GM19467 (cell line): ENCODE measurements around the gene EHBP1.

Experiments used
- ATAC-seq: cut with Tn5 transposase; IDR thresholded peaks from one replicate; pipeline ENCODE4 v1.9.1; 2021; ENCODE audit warnings: mild to moderate bottlenecking, moderate library complexity; ENCODE audit not compliant: unreplicated experiment

Gene EHBP1

DNA sequence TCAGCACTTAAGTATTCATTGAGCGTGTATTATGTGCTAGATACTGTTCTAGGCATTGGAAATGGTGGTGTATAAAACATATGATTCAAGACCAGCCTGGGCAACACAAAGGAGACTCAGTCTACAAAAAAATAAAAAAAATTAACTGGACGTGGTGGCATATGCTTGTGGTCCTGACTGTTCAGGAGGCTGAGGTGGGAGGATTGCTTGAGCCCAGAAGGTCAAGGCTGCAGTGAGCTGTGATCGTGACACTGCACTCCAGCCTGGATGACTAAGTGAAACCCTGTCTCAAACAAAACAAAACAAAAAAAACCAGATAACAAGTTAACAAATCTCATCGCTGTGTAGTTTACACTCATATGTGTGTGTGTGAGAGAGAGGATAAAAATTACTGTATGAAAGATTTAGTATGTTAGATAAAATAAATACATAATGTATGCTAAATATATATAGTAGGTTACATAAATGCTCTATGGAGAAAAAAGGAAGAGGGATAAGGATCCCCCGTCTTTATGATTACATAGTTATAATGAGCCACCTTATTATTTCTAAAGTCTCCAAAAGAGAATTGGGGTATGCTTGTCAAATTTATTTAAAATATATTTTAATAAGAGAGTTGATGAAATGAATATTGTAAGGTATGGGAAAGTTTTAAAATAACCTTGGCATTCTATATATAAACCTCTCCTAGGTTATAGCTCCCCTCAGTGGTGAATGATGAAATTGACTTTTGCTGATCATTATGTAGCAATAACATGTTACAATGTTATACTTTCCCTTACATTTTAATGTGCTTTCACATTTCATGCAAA, 69.2 kb downstream of the EHBP1 start:
- ATAC-seq, result no peak

DNA sequence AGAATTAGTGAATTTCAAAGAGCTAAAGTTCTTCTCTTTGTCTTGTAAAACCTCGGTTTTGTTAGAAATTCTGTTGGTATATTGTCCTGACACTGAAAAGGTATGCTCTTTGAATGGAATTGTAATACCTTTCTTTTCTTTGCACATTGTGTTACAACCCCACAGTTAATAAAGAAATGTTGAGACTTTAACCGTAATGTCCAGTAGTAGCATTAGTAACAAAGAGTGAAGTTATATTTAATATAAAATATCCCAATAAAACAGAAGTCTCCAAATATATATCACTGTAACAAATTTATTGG, 69.8 kb downstream of the EHBP1 start:
- ATAC-seq, result no peak

DNA sequence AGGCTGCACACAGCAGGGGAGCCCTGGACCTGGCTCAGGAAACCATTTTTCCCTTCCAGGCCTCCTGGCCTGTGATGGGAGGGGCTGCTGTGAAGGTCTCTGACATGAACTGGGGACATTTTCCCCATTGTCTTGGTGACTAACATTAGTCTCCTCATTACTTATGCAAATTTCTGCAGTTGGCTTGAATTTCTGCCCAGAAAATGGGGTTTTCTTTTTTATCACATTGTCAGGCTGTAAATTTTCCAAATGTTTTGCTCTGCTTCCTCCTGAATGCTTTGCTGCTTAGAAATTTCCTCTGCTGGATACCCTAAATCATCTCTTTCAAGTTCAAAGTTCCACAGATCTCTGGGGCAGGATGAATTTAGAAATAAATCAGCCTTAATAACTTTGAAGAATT, 78.2 kb downstream of the EHBP1 start:
- ATAC-seq, result no peak

DNA sequence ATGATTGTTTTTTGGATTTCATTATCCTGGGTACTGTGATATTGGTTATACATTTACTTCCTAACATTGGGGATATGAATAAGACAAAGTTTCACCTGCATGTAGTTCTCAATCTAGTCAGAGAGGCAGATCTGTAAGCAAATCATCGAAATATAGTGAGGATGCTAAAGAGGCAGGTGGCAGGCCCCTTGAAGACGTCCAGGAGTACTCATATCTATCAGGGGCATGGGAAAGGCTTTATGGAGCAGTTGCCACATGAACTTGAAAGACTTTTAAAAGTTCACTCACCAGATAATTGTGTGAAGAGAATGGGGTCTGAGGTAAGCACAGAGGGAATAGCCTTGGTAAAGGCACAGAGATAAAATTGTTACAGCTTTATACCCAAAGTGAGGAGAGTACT, 78.8 kb downstream of the EHBP1 start:
- no peak for ATAC-seq

DNA sequence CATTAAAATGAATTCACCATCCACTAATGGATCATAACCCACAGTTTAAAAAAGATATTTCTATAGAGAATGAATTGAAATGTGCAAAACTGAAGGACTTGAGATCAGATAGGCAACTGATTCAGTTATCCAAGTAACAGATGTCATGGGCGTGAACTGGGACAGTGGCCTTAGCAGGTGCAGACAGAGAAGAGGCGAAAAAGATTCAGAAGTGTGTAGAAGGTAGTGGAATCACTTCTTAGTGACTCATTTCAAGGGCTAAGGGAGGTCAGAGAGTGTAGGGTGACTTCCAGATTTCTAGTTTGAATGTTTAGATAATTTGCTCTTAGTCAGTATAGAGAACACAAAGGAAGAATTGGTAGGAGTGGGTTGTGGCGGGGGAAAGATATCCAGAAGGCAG, 79.7 kb downstream of the EHBP1 start:
- ATAC-seq, result no peak

DNA sequence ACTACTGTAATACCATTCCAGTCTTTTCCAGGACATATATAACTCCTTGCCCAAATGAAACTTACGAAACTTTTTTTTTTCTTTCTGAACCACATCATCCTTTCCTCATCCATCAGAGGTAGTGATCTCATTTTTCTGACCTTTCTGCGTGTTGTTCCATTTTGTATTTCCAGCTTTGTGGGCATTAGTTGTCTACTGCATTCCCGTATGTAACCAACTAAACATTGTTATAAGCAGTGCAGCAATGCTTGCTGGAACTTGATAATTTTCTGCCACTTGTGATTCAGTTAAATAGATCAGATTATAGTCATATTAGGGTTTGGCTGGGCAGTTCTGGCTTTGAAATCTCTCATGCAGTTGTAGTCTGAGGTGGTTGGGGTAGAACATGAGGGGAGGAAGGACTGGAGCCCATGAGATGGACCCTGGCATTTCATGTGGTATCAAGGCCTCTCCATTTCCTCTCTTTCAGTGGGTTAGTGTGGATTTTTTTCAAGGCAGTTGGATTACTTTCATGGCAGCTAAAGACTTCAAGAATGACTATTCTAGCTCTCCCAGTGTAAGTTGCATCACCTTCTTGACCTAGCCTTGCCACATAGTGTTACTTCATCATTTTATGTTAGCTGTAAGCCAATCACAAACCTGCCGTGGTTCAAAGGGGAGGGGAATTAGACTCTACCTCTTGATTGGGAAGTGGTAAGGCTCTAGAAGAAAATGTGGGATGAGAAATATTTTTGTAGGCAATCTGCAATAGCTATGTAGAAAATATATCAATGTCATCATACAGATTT, 80.5 kb downstream of the EHBP1 start:
- no peak for ATAC-seq

DNA sequence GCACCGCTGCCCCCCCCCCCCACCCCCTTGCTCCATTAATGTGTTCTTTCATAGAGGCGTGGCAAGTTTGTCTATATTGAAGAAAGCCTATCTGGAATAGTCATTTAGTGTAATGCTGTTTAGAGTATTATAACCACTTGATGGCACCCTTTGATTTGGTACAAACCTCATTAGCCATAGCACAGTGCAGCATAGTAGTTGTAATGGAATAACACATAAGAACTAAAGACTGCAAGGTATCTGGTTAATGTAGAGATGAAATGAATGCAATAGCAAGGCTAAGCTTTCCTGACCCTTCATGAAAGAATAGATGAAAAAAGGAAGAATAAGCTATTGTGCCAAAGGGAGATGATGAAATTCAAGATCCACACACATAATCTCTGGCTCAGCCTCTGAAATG, 81.9 kb downstream of the EHBP1 start:
- ATAC-seq, result no peak

DNA sequence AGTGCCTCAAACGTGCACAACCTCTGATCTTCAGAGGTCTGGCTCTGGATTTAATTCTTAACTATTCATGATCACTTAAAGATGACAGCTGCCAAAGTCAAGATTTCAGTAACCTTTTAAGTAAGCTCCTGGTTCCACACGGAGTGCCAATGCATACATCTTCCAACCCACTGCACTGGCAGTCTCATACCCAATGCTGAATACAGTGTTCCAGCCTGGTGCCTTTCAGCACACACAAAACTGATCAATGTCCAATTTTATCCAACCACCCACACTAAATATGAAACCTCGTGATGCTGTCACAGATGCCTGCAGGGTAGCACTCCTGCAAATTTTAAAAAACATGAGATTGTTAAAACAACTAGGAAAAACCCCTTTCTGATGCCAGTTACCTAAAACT, 84.0 kb downstream of the EHBP1 start:
- ATAC-seq, result no peak

DNA sequence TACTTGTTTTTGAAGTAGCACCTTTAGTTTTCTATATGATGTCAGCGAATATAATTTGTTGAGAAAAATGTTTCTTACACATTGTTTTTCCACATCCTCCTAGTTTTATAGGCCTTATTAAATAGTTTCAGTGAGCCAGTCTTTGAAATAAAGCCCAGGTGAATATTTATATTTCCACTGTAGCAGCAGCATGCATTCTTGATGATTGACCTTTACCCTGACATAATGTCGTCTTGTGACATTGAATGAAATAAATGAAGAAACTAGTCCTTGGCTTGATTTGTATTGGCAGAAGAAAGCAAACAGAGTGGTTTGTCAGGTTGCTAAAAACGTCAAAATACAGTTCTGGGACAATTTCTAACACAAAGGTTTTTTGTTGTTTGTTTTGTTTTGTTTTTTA, 84.4 kb downstream of the EHBP1 start:
- ATAC-seq, result no peak

DNA sequence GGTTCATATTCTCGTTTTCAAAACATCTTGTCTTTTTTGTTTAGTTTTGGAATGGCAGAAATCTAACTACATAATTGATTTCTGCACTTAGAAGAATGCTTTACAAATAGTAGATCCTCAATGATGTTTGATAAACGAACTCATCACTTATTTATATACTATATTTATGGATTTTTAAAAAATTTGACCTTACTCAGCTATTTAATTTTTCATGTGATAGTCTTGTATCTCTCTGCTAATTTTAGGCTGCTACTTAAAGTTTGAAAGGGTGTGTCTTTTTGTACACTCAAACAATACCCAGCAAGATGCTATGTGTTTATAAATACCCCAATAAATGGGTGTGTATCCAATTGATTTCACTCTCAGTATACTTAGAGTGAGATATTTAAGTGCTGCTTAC, 86.9 kb downstream of the EHBP1 start:
- ATAC-seq, result no peak

DNA sequence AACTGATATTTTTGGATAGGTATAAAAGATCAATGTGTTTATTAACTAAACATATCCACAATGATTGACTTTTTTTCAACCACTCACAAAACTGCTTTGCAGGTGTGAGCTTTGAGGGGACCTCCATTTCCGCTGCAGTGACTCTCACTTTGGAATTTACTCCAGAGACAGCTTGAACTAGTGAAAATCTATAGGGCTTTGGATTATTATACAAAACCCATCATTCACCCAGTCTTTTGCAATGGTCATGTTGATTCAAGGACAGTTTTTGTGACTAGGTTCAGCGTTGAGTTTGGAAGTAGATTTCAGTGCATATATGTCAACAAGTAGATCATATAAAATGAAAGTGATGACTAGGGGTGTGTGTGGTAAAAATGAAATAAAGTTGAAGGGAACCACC, 87.7 kb downstream of the EHBP1 start:
- no peak for ATAC-seq

DNA sequence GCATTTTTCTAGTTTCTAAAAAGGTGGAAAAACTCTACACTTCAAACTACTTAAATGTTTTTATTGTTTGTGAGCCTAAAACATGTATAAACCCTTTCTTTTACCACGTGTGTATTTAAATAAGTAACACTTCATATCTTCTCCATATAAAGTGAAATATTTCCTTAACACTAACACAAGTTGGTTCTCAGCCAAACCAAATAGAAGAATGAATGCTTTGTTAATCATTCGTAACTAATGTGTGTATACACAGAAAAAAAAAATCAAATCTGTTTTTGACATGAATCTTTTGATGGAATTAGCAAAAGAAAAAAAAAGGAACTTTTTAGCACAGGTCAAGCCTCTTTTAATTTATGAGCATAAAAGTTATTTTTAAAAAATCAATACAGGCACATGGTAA, 89.3 kb downstream of the EHBP1 start:
- no peak for ATAC-seq

DNA sequence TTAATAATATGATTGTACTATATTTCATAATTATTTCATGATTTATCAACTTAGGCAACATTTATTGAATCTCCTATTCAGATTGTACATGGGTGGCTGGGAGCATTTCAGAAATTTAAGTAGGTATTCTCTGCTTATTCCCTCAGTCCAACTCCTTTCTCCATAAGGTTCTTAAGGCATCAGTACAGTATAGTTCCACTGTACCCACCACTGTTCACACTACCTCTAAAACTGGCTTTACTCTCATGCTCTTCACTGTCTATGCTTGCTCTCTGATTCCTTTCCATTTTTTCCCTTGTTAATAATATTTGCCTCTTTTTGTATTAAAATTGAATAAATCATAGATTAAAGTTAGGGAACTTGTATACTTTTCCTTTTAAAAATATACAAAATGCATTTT, 89.8 kb downstream of the EHBP1 start:
- ATAC-seq, result no peak

DNA sequence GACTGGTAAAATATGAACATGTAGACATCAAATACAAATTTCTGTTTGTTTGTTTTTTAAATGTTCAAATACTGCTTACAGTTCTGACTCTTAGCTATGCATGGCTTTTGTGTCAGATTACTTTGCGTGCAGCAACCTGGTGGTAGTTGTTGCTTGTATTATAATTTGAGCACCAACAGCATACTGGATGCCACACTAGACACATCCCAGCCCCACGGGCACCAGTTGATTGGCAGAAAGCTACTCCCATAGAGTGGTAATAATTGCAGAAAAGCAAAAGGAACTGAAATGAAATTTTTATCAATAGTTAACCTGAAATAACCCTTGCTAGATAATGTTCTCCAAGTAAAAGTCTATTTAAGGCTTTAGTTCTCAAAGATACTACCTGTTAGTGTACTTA, 91.6 kb downstream of the EHBP1 start:
- ATAC-seq, result no peak

DNA sequence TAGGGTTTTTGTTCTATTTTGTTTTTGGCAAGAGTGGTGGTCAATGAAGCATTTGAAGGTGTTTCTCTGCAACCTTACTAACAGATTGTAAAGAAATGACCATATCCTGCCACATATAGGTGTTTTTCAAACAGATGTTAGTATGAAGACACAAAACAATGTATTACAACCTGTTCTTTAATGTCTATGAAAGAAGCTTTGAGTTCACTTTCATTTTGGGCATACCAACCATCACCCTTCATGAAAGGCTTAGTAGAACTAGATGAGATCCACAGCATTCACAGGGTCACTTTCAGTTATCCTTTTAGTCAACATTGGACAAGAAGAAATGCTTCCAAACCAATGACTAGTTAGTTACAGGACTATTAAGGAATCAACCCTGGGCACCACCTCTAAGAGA, 95.1 kb downstream of the EHBP1 start:
- no peak for ATAC-seq

DNA sequence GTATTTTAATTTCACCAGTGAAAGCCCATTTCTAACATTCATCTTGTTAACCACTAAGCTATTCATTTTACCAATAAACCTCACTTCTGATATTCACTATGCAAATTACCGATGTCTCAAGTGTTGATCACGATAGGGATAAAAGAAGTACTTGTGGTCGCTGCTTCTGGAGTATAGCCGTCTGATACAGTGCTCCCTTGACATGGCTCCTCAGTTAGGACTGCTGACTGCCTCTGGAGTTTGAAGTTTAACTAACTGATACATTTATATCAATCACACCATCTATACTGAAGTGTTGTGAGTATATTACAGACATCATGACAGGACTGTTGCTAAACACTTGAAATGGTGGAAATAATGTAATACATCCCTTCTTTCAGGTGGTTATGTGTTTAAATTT, 95.6 kb downstream of the EHBP1 start:
- no peak for ATAC-seq

DNA sequence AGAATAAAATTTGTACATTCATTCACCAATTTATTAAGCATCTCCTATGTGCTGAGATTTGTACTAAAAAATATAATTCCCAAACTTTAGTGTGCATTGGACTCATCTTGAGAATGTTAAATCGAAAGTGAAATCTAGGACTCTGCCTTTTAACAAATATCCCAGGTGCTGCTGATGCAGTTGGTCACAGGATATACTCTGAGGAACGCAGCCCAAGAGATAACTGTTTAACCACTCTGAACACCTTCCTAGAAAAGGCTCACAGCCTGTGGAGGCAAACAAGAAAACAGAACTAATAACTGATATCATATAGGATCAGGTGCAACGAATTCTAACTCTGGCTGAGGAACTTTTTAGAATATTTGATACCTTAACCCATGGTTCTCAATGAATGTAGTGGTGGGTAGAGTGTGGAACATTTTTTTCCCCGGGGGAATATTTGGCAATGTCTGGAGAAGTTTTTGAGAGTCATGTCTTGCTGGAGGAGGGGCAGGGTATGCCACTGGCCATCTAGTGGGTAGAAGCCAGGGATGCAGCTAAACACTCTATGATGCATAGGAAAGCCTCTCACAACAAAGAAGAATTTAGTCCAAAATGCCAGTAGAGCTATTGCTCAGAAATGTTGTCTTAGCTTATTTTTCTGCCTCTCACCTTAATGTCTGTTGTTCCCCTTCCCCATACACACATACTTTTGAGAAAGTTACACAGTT, 96.5 kb downstream of the EHBP1 start:
- ATAC-seq, result no peak

DNA sequence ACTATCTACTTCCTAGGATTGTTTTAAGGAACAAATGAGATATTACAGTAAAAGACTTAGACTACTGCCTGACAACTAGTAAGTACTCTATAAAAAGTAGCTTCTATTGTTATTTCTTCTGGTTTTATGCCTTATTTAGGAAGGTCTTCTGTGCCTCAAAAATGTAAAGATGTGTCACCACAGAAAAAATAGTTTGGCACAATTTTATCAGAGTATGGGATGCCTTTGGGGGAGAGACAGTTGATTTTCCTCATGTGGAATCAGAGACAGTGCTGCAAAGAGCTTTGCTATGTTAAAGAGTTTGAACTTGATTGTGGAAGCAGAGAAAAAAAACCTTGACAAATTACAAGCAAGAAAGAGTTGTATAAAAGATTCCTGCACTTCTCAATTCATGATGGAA, 98.4 kb downstream of the EHBP1 start:
- no peak for ATAC-seq

DNA sequence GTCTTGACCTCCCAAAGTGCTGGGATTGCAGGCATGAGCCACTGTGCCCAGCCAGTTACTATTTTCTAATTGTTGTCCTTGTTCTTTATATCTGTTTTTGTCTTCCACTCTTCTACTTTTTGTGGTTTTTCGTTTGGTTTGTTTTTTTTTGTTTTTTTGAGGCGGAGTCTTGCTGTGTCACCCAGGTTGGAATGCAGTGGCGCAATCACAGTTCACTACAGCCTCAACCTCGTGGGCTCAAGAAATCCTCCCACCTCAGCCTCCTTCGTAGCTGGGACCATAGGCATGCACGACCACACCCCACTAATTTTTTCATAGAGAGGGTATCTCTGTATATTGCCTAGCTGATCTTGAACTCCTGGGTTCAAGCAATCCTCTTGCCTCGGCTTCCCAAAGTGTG, 100.7 kb downstream of the EHBP1 start:
- ATAC-seq, result no peak

DNA sequence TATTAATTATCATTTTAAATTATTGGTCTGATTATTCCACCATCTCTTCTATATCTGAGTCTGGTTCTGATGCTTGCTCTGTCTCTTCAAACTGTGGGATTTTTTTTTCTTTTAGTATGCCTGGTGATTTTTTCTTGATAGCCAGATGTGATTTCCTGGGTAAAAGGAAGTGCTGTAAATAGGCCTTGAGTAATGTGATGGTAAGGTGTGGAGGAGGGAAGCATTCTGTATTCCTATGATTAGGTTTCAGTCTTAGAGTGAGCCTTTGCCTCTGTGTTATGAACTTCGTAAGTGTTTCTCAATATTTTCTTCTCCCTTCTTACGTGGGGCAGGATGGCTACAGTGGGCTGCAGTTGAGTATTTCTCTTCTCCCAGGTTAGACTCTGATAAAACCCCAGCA, 103.0 kb downstream of the EHBP1 start:
- ATAC-seq, result no peak

DNA sequence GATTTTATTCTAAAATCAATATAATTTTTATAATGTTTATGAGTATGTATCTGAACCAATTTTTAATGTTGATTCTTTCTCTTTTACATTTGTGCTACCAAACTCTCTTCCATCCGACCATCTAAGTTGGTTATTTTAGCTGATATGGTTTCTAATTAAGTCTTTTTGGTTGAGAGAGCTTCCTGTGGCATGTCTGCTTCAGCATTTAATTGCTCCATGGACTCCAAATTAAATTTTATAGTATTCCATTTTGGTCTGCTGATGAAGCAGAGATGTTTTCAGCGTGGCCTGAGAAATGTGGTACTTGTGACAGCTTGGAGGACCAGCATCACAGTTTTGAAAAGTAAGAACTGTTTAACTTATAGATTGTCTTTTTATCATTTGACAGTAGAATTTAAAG, 105.6 kb downstream of the EHBP1 start:
- ATAC-seq, result no peak

DNA sequence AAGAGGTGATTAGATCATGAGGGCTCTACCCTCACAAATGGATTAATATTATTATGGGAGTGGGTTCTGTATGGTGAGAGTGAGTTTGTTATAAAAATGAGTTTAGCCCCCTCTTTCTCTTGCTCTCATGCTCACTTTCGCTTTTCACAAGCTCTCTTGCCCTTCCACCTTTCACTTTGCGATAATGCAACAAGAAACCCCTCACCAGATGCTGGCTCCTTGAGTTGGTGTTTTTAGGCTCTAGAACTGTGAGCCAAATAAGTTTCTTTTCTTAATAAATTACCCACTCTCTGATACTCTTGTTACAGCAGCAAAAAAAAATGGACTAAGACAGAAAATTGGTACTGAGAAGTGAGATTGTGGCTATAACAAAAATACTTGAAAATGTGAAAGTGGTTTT, 106.5 kb downstream of the EHBP1 start:
- ATAC-seq, result no peak
